Measurements from ENCODE around the gene CERK. TPM values are rescaled to one million over a fixed set of nuclear protein-coding genes. Genes with fewer than 3 reads are reported as not detected.

The CERK gene
- total RNA-seq, 1 donor from 2014 or later = 87.8 TPM

GRCh38 chr22:46696614-46697013 lies 41.4 kb downstream of the CERK start:
- DNase-seq = no peak

GRCh38 chr22:46696229-46696518 lies 41.9 kb downstream of the CERK start:
- no peak for DNase-seq

- DNase-seq = no peak
Observed at GRCh38 chr22:46695346-46696228, 42.5 kb downstream of the CERK start.

GRCh38 chr22:46694416-46695170 lies 43.5 kb downstream of the CERK start:
- no peak for DNase-seq

GRCh38 chr22:46693634-46694415 lies 44.2 kb downstream of the CERK start:
- no peak for DNase-seq

- DNase-seq = no peak
Observed at GRCh38 chr22:46691571-46691970, 46.5 kb downstream of the CERK start.

- no peak for DNase-seq
Observed at GRCh38 chr22:46690146-46690545, 47.9 kb downstream of the CERK start.

GRCh38 chr22:46688949-46689348 lies 49.1 kb downstream of the CERK start:
- no peak for DNase-seq

- DNase-seq = no peak
Observed at GRCh38 chr22:46687460-46687859, 50.6 kb downstream of the CERK start.

GRCh38 chr22:46687048-46687444 lies 51.0 kb downstream of the CERK start:
- DNase-seq = no peak

- DNase-seq = peak; percentile 45
Observed at GRCh38 chr22:46686221-46687047, 51.6 kb downstream of the CERK start.

GRCh38 chr22:46684706-46685105 lies 53.3 kb downstream of the CERK start:
- no peak for DNase-seq

- DNase-seq = no peak
Observed at GRCh38 chr22:46682011-46682731, 55.9 kb downstream of the CERK start.

GRCh38 chr22:46681010-46681409 lies 57.0 kb downstream of the CERK start:
- DNase-seq = peak; percentile 38

GRCh38 chr22:46679706-46680269 lies 58.3 kb downstream of the CERK start:
- no peak for DNase-seq

- DNase-seq = no peak
Observed at GRCh38 chr22:46678785-46679700, 59.0 kb downstream of the CERK start.

- DNase-seq = no peak
Observed at GRCh38 chr22:46678003-46678657, 59.9 kb downstream of the CERK start.

GRCh38 chr22:46677323-46678002 lies 60.6 kb downstream of the CERK start:
- DNase-seq = no peak

- DNase-seq = no peak
Observed at GRCh38 chr22:46676881-46677280, 61.2 kb downstream of the CERK start.

All from dermis blood vessel endothelial cell (primary cell).